Endothelial cell of umbilical vein (primary cell): ENCODE results near the gene P2RX3. TPM values are rescaled to one million over a fixed set of nuclear protein-coding genes. Genes with fewer than 3 reads are reported as not detected.

Experiments
- BruUV-seq: library from RNA; stranded (reverse); fragments of 400-500 nt; replicated peaks from 2 replicates; lab custom pipeline; 2021; lab: Mats Ljungman, UMichigan
- CTCF ChIA-PET: fragments of 300-600, 350-600 bp; sonication (Branson Sonifier 250); formaldehyde crosslinking; loops from one replicate; lab custom pipeline; 2021; ENCODE audit warnings: antibody characterized with exemption, inconsistent platforms; lab: Charles Lee
- POLR2A ChIA-PET: fragments of 300-600, 350-600 bp; sonication (Branson Sonifier 250); formaldehyde crosslinking; loops from one replicate; lab custom pipeline; 2021; ENCODE audit warnings: antibody characterized with exemption, inconsistent platforms; lab: Charles Lee
- DNase-seq: peaks from one replicate; pipeline ENCODE4 v3.0.0-alpha.2; 2011; ENCODE audit warnings: low read depth, low spot score
- FAIRE-seq: peaks from 2 replicates; lab custom pipeline; 2011; peaks lifted over from hg19 to GRCh38; lab: Jason Lieb, UNC
- H2AFZ ChIP-seq: 2 replicates; pipeline ENCODE4 v1.6.0; 2012; ENCODE audit warnings: low read depth, low read length, control low read depth, inconsistent platforms
- H3K27ac ChIP-seq: 2 replicates; pipeline ENCODE4 v1.5.1; 2011; ENCODE audit warnings: low read depth, mild to moderate bottlenecking, control low read depth, low read length, moderate library complexity; ENCODE audit not compliant: insufficient read depth
- H3K27me3 ChIP-seq, 2 experiments: 2 replicates each; pipeline versions ENCODE4 v1.6.0 to v1.6.1; 2011; ENCODE audit warnings: low read length in 2 of 2, mixed read lengths in 1 of 2; ENCODE audit not compliant: control insufficient read depth in 2 of 2, insufficient read depth in 2 of 2
- H3K36me3 ChIP-seq, 2 experiments: 2 replicates in 1 of 2; 3 replicates in 1 of 2; pipeline ENCODE4 v1.5.1; 2011; ENCODE audit warnings: low read length in 2 of 2, mild to moderate bottlenecking in 1 of 2, moderate library complexity in 1 of 2; ENCODE audit not compliant: control insufficient read depth in 2 of 2, insufficient read depth in 2 of 2; ENCODE audit errors: extremely low read depth in 1 of 2
- H3K4me1 ChIP-seq: 3 replicates; pipeline ENCODE4 v1.5.1; 2011; ENCODE audit warnings: mild to moderate bottlenecking, low read length; ENCODE audit not compliant: control insufficient read depth, insufficient read depth; ENCODE audit errors: extremely low read depth
- H3K4me2 ChIP-seq: 2 replicates; pipeline ENCODE4 v1.6.1; 2011; ENCODE audit warnings: low read length, control low read depth, mixed read lengths; ENCODE audit not compliant: insufficient read depth
- H3K4me3 ChIP-seq, 3 experiments: fragments of 200-600 bp in 1 of 3; sonication (generic), shearing (Covaris generic) in 1 of 3; replicated peaks in 1 of 3; 2 replicates each; pipeline ENCODE4 v1.5.1; 2011 to 2016; ENCODE audit warnings: control low read depth in 3 of 3, low read length in 3 of 3, mild to moderate bottlenecking in 2 of 3, inconsistent platforms in 1 of 3, low read depth in 1 of 3, moderate library complexity in 1 of 3; ENCODE audit not compliant: insufficient read depth in 1 of 3
- H3K79me2 ChIP-seq: 2 replicates; pipeline ENCODE4 v1.6.0; 2012; ENCODE audit warnings: low read length, inconsistent platforms; ENCODE audit not compliant: control insufficient read depth, insufficient read depth
- H3K9ac ChIP-seq: replicated peaks from 2 replicates; pipeline ENCODE3; 2011; ENCODE audit warnings: low read length, control low read depth; ENCODE audit not compliant: insufficient read depth; ENCODE audit errors: extremely low read depth
- H3K9me1 ChIP-seq: replicated peaks from 3 replicates; pipeline ENCODE4 v1.6.0; 2011; ENCODE audit warnings: mild to moderate bottlenecking, low read length; ENCODE audit not compliant: control insufficient read depth, insufficient read depth; ENCODE audit errors: extremely low read depth
- H3K9me3 ChIP-seq: replicated peaks from 2 replicates; pipeline ENCODE4 v1.5.1; 2012; ENCODE audit warnings: low read length, inconsistent platforms; ENCODE audit not compliant: control insufficient read depth, insufficient read depth
- H4K20me1 ChIP-seq: replicated peaks from 2 replicates; pipeline ENCODE3; 2011; ENCODE audit warnings: mild to moderate bottlenecking, low read length; ENCODE audit not compliant: control insufficient read depth, insufficient read depth; ENCODE audit errors: extremely low read depth
- CTCF ChIP-seq, 2 donors: IDR thresholded peaks; 1 replicate in 1 of 2; 2 replicates in 1 of 2; pipeline ENCODE4 v1.5.1; 2011; ENCODE audit warnings: low read length in 2 of 2, mild to moderate bottlenecking in 2 of 2, moderate library complexity in 2 of 2, control low read depth in 1 of 2, inconsistent platforms in 1 of 2, low read depth in 1 of 2; ENCODE audit not compliant: insufficient read depth in 1 of 2; ENCODE audit errors: extremely low read depth in 1 of 2
- EZH2 ChIP-seq: IDR thresholded peaks from 2 replicates; pipeline ENCODE4 v1.6.1; 2012; ENCODE audit warnings: borderline replicate concordance, low read depth, mild to moderate bottlenecking, moderate library complexity, low read length, inconsistent platforms; ENCODE audit not compliant: severe bottlenecking
- FOS ChIP-seq: IDR thresholded peaks from 2 replicates; pipeline ENCODE4 v1.6.1; 2011; ENCODE audit warnings: mild to moderate bottlenecking, low read length, moderate library complexity, borderline replicate concordance; ENCODE audit not compliant: insufficient read depth
- GATA2 ChIP-seq: IDR thresholded peaks from 2 replicates; pipeline ENCODE4 v1.7.0; 2011; ENCODE audit warnings: low read depth, mild to moderate bottlenecking, moderate library complexity, mixed read lengths, low read length; ENCODE audit not compliant: insufficient read length, insufficient read depth
- JUN ChIP-seq: IDR thresholded peaks from 2 replicates; pipeline ENCODE4 v1.6.1; 2011; ENCODE audit warnings: borderline replicate concordance, low read depth; ENCODE audit not compliant: insufficient read length, insufficient read depth
- MYC ChIP-seq: IDR thresholded peaks from one replicate; pipeline ENCODE4 v1.6.1; 2011; ENCODE audit warnings: mild to moderate bottlenecking, low read depth, low read length
- POLR2A ChIP-seq: IDR thresholded peaks from 2 replicates; pipeline ENCODE4 v1.6.1; 2012; ENCODE audit warnings: low read depth, mild to moderate bottlenecking, control low read depth, low read length
- POLR2AphosphoS5 ChIP-seq: IDR thresholded peaks from 2 replicates; pipeline ENCODE4 v1.6.1; 2012; ENCODE audit warnings: low read depth, mild to moderate bottlenecking, control low read depth, low read length, moderate library complexity; ENCODE audit not compliant: insufficient read depth
- dilution Hi-C: fragments of 300-500 bp; cut with MboI; formaldehyde crosslinking; loops from one replicate; pipeline ENCODE4 v1.15.0; 2019; ENCODE audit warnings: low sequenced_read_pairs; ENCODE audit not compliant: extremely low pct_ligation_motif_present
- intact Hi-C: fragments of 100-400 bp; cut with micrococcal nuclease; formaldehyde crosslinking; loops from one replicate; pipeline ENCODE4 v1.10.0; 2022
- polyA plus RNA-seq, 4 experiments: library from polyadenylated mRNA; depleted of rRNA in 3 of 4; stranded (reverse) in 3 of 4; unstranded in 1 of 4; fragments of >200 nt; gene quantifications; 2 replicates each; pipeline versions ENCODE4 v1.2.1 to v1.2.3, GENCODE V29; 2011 to 2012; ENCODE audit warnings: missing spikeins in 1 of 4
- total RNA-seq: library from RNA; stranded (reverse); gene quantifications from 2 replicates; pipeline ENCODE4 v1.2.3, GENCODE V29; 2021
- TF ChIP-seq, protein P1 (sequence below): IDR thresholded peaks from 2 replicates; pipeline ENCODE4 v1.6.1; 2011; ENCODE audit not compliant: insufficient read depth, insufficient read length

Gene P2RX3
- total and polyA plus RNA-seq, 2 donors (not counting 3 experiments of a cell fraction or from before 2014, with no cell fraction given) = not detected

DNA sequence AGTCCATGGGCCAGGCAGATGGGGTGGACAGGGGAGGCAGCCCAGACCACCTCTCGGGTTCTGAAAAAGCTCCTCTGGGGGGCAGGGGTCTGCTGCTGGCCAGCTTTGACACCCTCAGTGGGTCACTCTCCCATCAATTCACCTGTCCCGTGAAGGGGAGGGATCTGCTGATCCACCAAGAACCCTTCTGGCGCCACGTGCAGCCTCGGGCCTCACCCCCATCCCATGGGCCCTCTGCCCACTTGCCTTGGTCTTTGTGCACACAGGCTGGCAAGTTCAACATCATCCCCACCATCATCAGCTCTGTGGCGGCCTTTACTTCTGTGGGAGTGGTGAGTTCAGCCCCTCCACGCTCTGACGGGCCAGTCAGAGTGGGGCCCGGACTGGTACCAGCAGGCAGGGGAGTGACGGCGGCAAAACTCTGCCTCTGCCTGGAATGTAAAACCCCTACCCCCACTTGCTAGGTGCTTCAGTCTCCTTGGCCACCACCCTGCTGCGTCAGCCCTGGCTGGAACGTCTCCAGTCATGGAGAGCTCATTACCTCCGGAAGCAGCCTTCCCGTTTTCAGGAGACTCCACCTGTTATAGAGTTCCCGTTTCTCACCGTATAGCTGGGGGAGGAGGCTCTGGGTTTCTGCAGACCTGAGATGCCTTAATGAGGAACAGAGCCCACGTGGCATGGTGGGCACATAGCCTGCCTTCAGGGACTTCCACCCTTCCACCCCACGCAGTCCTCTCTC is 30.1 kb downstream of the P2RX3 start:
- intact Hi-C loops (no loop called here), dilution Hi-C loops (no loop called here)
- Histone ChIP-seq H3K9me3 (no peaks in the 10 kb centered on the region), H3K4me2 (no peak overlapping the region), H4K20me1 (no peaks in the 10 kb centered on the region), H3K27ac (no peak overlapping the region), H2AFZ (no peak overlapping the region), H3K79me2 (no peaks in the 10 kb centered on the region), H3K27me3 (peaks cover 0 to 2% of the 10 kb centered on the region in 2 experiments), H3K4me3 (no peak overlapping the region), H3K9ac (no peak overlapping the region), H3K4me1 (no peaks in the 10 kb centered on the region), H3K9me1 (no peaks in the 10 kb centered on the region), H3K36me3 (no peaks in the 10 kb centered on the region)
- FAIRE-seq = no peak
- CTCF ChIA-PET = interaction anchor here (1.4 to 1.9 kb wide), 2 partner anchors 9 to 18 kb away, joined by 3 to 4 read pairs; no protein-coding TSS in a partner anchor
- BruUV-seq = no TSS peak
- POLR2A ChIA-PET = no interaction called here
- no peak for DNase-seq
- TF ChIP-seq GATA2 (no peak), POLR2A (no peak), EZH2 (no peak), FOS (no peak), MYC (no peak), JUN (no peak), POLR2AphosphoS5 (no peak), CTCF (IDR thresholded peaks at IDR 0.05; ENCODE audit: extremely low read depth in 1 of 2, insufficient read depth in 1 of 2, low read depth in 1 of 2, low read length in 2 of 2) (no peak)
- TF ChIP-seq, protein P1, sequence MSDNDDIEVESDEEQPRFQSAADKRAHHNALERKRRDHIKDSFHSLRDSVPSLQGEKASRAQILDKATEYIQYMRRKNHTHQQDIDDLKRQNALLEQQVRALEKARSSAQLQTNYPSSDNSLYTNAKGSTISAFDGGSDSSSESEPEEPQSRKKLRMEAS = no peak
